Lung (tissue), 12 donors: Measurements from ENCODE around the gene ZNF516. TPM values are rescaled to one million over a fixed set of nuclear protein-coding genes. Genes with fewer than 3 reads are reported as not detected.
A peak's percentile ranks its signal among the peaks of the same experiment; 100 is the strongest.

Experiments used
- ATAC-seq: fragments of 200-7000 bp; cut with Tn5 transposase; one replicate; pipeline ENCODE4 v1.9.1; 2020; ENCODE audit warnings: moderate number of reproducible peaks; ENCODE audit not compliant: insufficient read depth, low FRiP score
- DNase-seq, 3 donors: peaks; one replicate each; pipeline ENCODE4 v3.0.0-alpha.2; 2013 to 2017
- H3K27ac ChIP-seq, 2 donors: one replicate each; pipeline ENCODE4 v1.5.1; 2013; ENCODE audit warnings: mild to moderate bottlenecking in 2 of 2, moderate library complexity in 2 of 2, control low read depth in 1 of 2, inconsistent platforms in 1 of 2, low read depth in 1 of 2, low read length in 1 of 2
- H3K27me3 ChIP-seq, 3 donors: one replicate each; pipeline ENCODE4 v1.5.1; 2013; ENCODE audit warnings: low read length in 2 of 3; ENCODE audit not compliant: control insufficient read depth in 3 of 3, insufficient read depth in 3 of 3
- H3K36me3 ChIP-seq, 4 donors: one replicate each; pipeline ENCODE4 v1.5.1; 2013; ENCODE audit warnings: low read length in 4 of 4, mild to moderate bottlenecking in 1 of 4, moderate library complexity in 1 of 4; ENCODE audit not compliant: control insufficient read depth in 4 of 4, insufficient read depth in 4 of 4
- H3K4me1 ChIP-seq, 5 donors: one replicate each; pipeline ENCODE4 v1.5.1; 2013; ENCODE audit warnings: low read length in 5 of 5, mild to moderate bottlenecking in 2 of 5, moderate library complexity in 1 of 5; ENCODE audit not compliant: control insufficient read depth in 5 of 5, insufficient read depth in 5 of 5
- H3K4me3 ChIP-seq: one replicate; pipeline ENCODE4 v1.5.1; 2013; ENCODE audit warnings: mild to moderate bottlenecking, control low read depth, moderate library complexity
- H3K9ac ChIP-seq, 2 donors: one replicate each; pipeline ENCODE4 v1.5.1; 2013; ENCODE audit warnings: low read length in 2 of 2, control low read depth in 1 of 2; ENCODE audit not compliant: insufficient read depth in 1 of 2
- H3K9me3 ChIP-seq, 4 donors: one replicate each; pipeline ENCODE4 v1.5.1; 2013; ENCODE audit warnings: low read length in 3 of 4, mild to moderate bottlenecking in 1 of 4, moderate library complexity in 1 of 4; ENCODE audit not compliant: control insufficient read depth in 4 of 4, insufficient read depth in 3 of 4
- WGBS, 2 donors: extraction: QIAGEN DNeasy Blood & Tissue Kit; methylation state at CpG; one replicate each; pipeline ENCODE4 v1.1.7; 2013; 5-methylcytosine and 5-hydroxymethylcytosine counted together
- polyA plus RNA-seq, 2 donors: library from polyadenylated mRNA; stranded (reverse); fragments of 200-250 nt; gene quantifications; one replicate each; pipeline ENCODE4 v1.2.1, GENCODE V29; 2013
- total RNA-seq, 2 donors: library from RNA; depleted of rRNA in 1 of 2; stranded (reverse); fragments of >200 nt in 1 of 2; gene quantifications; one replicate each; pipeline ENCODE4 v1.2.1, GENCODE V29; 2014 to 2021
- TF ChIP-seq, protein P1 (sequence below): IDR thresholded peaks from 2 replicates; pipeline ENCODE4 v1.5.1; 2012; ENCODE audit warnings: mild to moderate bottlenecking; ENCODE audit errors: control extremely low read depth, extremely low read depth
- donor health status: control.
- donor health status: control.
- donor health status: Bipolar disorder and iron deficiency.
- donor health status: healthy.
- donor health status: DM: yes; HTN: yes; CAD: no.

Gene ZNF516
- total and polyA plus RNA-seq, 4 donors, result 7.7 to 45.4 (median 26.4) TPM

GRCh38 chr18:76397631-76398030 lies 97.4 kb downstream of the ZNF516 start:
- Histone ChIP-seq H3K36me3 (peaks cover 0 to 3% (median 2%) of the 10 kb centered on the region in 4 donors), H3K4me1 (peaks cover 0 to 19% (median 4%) of the 10 kb centered on the region in 5 donors), H3K9me3 (no peaks in the 10 kb centered on the region), H3K4me3 (no peak overlapping the region), H3K27me3 (no peaks in the 10 kb centered on the region), H3K9ac (peak overlapping the region in 1 of 2 donors; percentile 13), H3K27ac (no peak overlapping the region)
- ATAC-seq (no peak), DNase-seq (no peak)
- TF ChIP-seq, protein P1, sequence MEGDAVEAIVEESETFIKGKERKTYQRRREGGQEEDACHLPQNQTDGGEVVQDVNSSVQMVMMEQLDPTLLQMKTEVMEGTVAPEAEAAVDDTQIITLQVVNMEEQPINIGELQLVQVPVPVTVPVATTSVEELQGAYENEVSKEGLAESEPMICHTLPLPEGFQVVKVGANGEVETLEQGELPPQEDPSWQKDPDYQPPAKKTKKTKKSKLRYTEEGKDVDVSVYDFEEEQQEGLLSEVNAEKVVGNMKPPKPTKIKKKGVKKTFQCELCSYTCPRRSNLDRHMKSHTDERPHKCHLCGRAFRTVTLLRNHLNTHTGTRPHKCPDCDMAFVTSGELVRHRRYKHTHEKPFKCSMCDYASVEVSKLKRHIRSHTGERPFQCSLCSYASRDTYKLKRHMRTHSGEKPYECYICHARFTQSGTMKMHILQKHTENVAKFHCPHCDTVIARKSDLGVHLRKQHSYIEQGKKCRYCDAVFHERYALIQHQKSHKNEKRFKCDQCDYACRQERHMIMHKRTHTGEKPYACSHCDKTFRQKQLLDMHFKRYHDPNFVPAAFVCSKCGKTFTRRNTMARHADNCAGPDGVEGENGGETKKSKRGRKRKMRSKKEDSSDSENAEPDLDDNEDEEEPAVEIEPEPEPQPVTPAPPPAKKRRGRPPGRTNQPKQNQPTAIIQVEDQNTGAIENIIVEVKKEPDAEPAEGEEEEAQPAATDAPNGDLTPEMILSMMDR, result no peak
- WGBS, 2 donors, result 79 to 91% methylated on average over 5 of the region's 5 CpGs

- Histone ChIP-seq H3K9ac (no peak overlapping the region), H3K27ac (no peak overlapping the region), H3K4me3 (no peak overlapping the region), H3K4me1 (peaks cover 0 to 19% (median 6%) of the 10 kb centered on the region in 5 donors), H3K9me3 (no peaks in the 10 kb centered on the region), H3K27me3 (no peaks in the 10 kb centered on the region), H3K36me3 (peaks cover 0 to 3% (median 2%) of the 10 kb centered on the region in 4 donors)
- ATAC-seq (no peak), DNase-seq (no peak)
- 85 to 95% methylated on average over 9 of the region's 9 CpGs for WGBS, 2 donors
- TF ChIP-seq, protein P1, result no peak
These were observed 98.2 kb downstream of the ZNF516 start for GRCh38 chr18:76396792-76397191.

DNA sequence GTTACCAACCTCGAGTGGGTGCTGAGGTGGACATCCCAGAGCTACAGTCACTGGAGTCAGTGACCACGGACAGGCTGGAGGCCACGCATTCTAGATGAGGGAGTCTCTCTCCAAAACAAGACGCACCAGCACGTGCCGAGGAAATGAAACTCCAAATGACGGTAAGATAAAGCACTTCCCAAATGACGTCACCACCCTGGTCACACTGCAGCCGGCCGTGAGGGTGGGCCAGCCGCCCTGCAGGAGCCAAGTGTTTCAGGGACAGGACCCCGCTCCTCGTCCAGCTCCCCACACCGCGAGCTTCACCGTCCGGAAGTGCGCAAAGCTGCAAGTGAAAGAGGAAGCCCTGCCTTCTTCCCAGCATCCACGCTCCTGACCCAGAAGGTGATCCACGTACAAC lies 99.4 kb downstream of the ZNF516 start:
- DNase-seq (no peak), ATAC-seq (no peak)
- H3K9me3 ChIP-seq, result no peaks in the 10 kb centered on the region
- H3K4me1 ChIP-seq, result peaks cover 0 to 15% (median 10%) of the 10 kb centered on the region in 5 donors
- H3K36me3 ChIP-seq, result peaks cover 0 to 5% (median 2%) of the 10 kb centered on the region in 4 donors
- TF ChIP-seq, protein P1, result no peak
- H3K4me3 ChIP-seq, result no peak overlapping the region
- no peaks in the 10 kb centered on the region for H3K27me3 ChIP-seq
- no peak overlapping the region for H3K27ac ChIP-seq
- H3K9ac ChIP-seq, result no peak overlapping the region
- 71 to 73% methylated on average over 20 of the region's 20 CpGs for WGBS, 2 donors
